Suppressor macrophage treated with lipopolysaccharide for 4 hours (primary cell): ENCODE measurements around the gene ZNHIT3.

Source experiments
- DNase-seq: peaks from one replicate; pipeline ENCODE4 v3.0.0-alpha.2; 2020

The ZNHIT3 gene

DNA sequence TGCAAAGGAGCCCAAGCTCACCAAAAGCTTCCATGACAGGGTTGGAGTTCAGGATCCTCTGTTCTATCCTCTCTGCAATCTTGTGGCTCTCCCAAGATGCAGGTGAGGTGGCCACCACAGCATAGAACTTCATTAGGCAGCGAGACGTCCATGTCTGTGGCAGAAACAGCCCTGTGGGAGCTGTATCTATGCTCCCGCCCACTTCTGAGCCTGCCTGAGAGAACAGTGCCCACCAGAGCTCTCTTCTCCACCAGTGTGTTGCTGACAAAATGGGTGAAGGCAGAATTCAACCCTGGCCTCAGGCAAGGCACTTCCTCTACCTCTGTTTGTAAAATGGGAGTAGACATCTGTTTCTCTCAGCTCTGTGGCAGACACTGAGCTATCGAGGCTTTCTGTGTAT is 29.4 kb downstream of the ZNHIT3 start:
- no peak for DNase-seq

DNA sequence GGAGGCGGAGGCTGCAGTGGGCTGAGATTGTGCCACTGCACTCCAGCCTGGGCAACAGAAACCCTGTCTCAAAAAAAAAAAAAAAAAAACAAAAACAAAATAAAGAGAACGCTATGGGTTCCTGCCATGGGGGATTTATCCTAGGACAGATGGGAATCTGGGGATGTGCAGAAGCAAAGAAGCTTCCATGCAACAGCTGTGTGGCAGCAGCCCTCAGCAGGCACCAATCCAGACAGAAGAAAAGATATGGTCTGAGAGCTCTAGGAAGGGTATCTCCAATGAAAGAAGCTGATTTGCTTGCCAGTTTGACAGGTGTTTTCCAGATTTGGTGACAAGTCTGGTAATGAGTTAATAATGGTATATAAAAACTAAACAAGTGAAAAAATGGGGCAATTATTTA is 36.6 kb downstream of the ZNHIT3 start:
- DNase-seq = no peak

GRCh38 chr17:36524428-36524876 is 38.0 kb downstream of the ZNHIT3 start:
- no peak for DNase-seq

DNA sequence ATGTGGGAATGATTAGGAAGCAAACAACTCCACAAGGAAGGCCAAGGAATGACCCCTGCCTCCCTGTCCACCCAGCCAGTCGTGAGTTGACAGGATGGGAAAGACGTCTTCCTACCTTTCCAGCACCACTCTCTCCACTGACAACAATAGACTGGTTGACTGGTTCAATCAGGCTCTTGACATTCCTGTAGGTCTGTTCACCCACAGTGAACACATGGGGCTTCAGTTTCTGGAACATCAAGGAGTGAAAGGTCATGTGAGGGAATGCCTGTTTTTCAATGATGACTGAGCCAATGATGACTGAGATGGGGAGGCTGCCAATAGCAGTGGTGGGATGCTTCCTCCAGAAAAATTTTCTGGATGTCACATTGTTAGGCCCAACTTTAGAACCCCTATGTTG is 38.6 kb downstream of the ZNHIT3 start:
- no peak for DNase-seq

DNA sequence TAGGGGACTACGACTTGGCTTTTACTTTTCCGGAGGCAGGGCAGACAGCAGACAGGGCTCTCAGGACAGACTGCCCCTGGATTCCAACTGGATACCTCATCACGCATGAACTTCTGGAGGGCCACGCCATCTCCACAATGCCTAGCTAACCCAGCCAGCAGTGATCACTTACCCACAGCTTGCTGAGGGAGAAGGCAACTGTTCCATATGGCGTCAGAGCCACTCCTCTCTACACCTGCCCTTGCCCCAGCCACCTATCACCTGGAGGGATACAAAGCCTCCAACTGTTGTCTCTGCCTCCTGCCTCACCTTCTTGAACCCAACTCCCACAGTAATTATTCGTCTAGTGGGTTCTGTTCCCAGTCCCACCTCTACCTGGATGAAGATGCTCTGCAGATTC is 39.4 kb downstream of the ZNHIT3 start:
- no peak for DNase-seq

GRCh38 chr17:36527621-36528250 is 41.3 kb downstream of the ZNHIT3 start:
- no peak for DNase-seq

DNA sequence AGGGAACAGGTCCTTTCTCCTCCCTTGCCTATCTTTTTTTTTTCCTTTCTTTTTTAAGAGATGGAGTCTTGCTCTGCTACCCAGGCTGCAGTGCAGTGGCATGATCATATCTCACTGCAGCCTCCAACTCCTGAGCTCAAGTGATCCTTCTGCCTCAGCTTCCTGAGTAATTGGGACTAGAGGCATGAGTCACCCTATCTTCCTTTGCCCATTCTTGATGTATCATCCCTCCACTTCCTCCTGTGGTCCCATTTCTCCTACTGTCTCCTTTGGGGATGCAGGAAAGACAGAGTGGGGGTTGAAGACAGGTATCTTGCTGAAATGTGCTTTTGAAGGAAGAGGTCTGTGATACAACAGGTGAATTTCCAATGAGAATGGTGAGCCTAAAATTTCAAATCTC is 42.6 kb downstream of the ZNHIT3 start:
- DNase-seq = no peak

DNA sequence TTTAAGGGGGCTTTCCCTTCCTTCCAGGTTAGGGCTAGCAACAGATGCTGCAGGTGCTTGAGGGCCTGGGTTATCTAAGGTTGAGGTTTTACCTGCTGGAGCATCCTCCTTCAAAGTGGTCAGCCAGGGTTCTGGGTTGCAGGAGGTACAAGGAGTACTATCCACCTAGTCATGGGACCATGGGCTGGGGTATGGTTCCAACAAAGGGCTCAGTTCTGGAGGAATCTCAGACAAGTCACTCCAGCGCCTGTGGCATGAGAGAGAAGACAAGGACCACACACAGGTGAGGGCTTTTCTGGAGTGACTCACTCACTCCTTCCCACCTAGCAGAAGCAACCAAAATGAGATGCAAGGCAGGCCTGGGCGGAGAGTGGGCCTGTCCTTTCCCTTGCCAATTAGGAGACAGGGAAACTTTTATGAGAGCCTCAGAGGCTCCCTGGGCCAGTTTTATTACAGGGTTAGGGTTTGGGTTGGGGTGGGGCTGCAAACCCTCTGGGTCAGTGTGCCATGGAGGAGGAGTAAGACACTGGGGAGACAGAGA is 46.0 kb downstream of the ZNHIT3 start:
- no peak for DNase-seq

DNA sequence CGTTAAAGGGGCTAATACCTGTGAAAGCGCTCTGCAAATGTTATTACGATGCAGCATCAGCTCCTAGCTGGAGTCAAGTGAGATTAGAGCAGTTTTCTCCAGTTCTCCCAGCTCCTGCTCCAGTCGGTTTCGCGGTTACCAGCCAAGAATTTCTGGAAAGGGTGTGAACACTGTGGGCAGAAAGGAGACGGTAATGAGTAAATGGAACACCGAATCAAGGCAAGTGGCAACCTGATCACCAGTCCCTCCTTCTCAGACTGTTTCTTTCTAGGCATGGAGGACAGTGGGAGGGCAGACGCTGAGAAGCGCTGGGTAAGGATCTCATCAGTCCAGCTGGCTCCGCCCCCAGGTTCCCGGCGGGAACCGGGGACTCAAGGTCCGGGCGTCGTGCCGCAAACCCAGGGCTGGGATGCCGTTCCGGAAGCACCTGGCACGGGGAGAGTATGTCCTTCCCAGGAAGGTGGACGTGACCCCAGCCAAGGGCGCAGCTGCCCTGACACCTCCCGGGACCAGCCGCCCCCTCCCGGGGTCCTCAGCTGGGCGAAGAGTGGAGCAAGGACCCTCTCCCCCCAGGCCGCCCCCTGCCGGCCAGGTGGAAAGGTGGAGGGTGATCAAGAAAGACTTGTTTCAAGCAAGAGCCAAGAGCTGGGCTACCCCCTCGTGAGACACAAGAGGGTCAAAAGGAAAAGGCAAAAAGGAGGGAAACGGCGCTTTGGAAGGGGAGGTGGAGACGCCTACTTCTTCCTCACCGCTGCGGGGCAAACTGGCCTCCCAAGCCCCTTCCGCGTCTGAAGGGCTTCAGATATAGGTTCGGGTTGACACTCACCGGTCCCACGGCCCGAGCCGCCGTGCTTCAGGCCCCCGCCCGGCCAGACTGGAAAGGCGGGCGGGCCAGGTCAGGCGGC is 47.7 kb downstream of the ZNHIT3 start:
- DNase-seq = peak; percentile 35

GRCh38 chr17:36534840-36535668 is 48.6 kb downstream of the ZNHIT3 start, which contains the start of the genes MYO19 and PIGW:
Gene MYO19 (minus strand): TSS chr17:36534868. CDS start chr17:36532538, 2,330 bp downstream.
Gene PIGW (plus strand): TSS chr17:36534987. CDS start chr17:36537102, 2,115 bp downstream.
- DNase-seq = peak; percentile 96

GRCh38 chr17:36535669-36536081 is 49.2 kb downstream of the ZNHIT3 start:
- no peak for DNase-seq

GRCh38 chr17:36540696-36541095 is 54.2 kb downstream of the ZNHIT3 start:
- no peak for DNase-seq

- no peak for DNase-seq
Observed at GRCh38 chr17:36542755-36543154, 56.3 kb downstream of the ZNHIT3 start.

DNA sequence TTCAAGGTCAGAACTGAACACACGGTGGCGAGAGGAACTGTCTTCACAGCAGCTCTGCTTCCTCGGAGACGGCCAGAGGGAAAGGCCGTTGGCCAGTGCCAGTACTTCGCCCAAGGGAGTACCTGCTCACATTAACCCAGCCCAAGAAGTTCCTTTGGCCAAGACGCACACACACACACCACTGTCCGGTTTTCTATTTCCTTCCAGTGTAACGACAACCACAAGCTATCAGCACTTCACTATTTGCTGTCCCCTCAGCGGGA is 57.5 kb downstream of the ZNHIT3 start:
- peak; percentile 58 for DNase-seq

- DNase-seq = peak; percentile 97
Observed at GRCh38 chr17:36544307-36545076, 58.0 kb downstream of the ZNHIT3 start, which contains the start of gene GGNBP2. Gene GGNBP2 (plus strand): TSS chr17:36544919. CDS start chr17:36545725, 806 bp downstream.

DNA sequence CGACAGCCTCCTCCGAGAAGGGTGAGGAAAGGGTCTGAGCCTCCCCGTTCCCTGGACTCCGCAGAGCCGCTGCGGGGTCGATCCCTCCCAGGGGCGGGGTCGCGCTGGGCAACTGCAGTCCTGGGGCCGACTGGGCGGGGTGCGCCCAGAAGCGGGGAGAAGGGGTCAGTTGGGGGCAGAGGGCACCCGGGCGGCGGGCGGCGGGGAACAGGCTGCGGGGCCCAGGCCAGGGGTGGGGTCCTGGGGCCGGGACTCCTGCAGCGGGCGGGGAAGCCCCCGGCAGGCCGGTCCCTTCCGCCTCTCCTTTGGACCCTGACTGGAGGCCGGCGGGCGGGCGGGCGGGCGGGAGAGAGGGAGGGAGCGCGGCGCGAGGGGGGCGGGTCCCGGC is 58.6 kb downstream of the ZNHIT3 start:
- DNase-seq = no peak
